A549 (cell line): ENCODE data around the gene RPL26. TPM values are rescaled to one million over a fixed set of nuclear protein-coding genes. Genes with fewer than 3 reads are reported as not detected.

Source experiments
- ATAC-seq, 2 experiments: fragments of 200-7000 bp in 1 of 2; fragments of >200 bp in 1 of 2; cut with Nextera tagmentation in 1 of 2; cut with Tn5 transposase in 1 of 2; 3 replicates each; pipeline versions ENCODE4 v1.8.0 to v1.9.1; 2018 to 2020; ENCODE audit warnings: mild to moderate bottlenecking in 1 of 2, moderate library complexity in 1 of 2
- CTCF ChIA-PET: fragments of 300-600 bp; sonication (Branson Sonifier 250); formaldehyde crosslinking; extraction: SDS; loops from one replicate; lab custom pipeline; 2021; ENCODE audit warnings: antibody characterized with exemption, inconsistent platforms; lab: Yijun Ruan, JAX
- POLR2A ChIA-PET: fragments of 350-600 bp; formaldehyde crosslinking; extraction: SDS; loops from one replicate; lab custom pipeline; 2021; ENCODE audit warnings: antibody characterized with exemption, inconsistent platforms; lab: Yijun Ruan, JAX
- DNase-seq, 2 experiments: peaks; one replicate each; pipeline versions ENCODE4 v3.0.0 to v3.0.0-alpha.2; 2011 to 2016; ENCODE audit warnings: low read depth in 1 of 2, low spot score in 1 of 2
- FAIRE-seq: peaks from 2 replicates; lab custom pipeline; 2011; peaks lifted over from hg19 to GRCh38; lab: Jason Lieb, UNC
- H3K27ac ChIP-seq, 2 experiments: fragments of >200 bp; sonication (Bioruptor Twin); formaldehyde crosslinking; 3 replicates each; pipeline ENCODE4 v1.5.1; 2016 to 2017
- H3K4me1 ChIP-seq: fragments of >200 bp; sonication (Bioruptor Twin); formaldehyde crosslinking; 3 replicates; pipeline ENCODE4 v1.6.1; 2016
- H3K4me2 ChIP-seq: fragments of >200 bp; sonication (Bioruptor Twin); formaldehyde crosslinking; 3 replicates; pipeline ENCODE4 v1.6.1; 2016
- H3K4me3 ChIP-seq: fragments of >200 bp; sonication (Bioruptor Twin); formaldehyde crosslinking; 3 replicates; pipeline ENCODE4 v1.5.1; 2016
- H3K9me3 ChIP-seq: fragments of >200 bp; sonication (Bioruptor Twin); formaldehyde crosslinking; 3 replicates; pipeline ENCODE4 v1.6.1; 2016
- ATOH8 ChIP-seq: fragments of 250-450 bp; sonication (Bioruptor Pico); IDR thresholded peaks from 2 replicates; pipeline ENCODE4 v1.5.0; 2020; ENCODE audit warnings: low read depth, mild to moderate bottlenecking, moderate library complexity
- CBX2 ChIP-seq: fragments of 200-600 bp; sonication (generic); IDR thresholded peaks from 2 replicates; pipeline ENCODE4 v1.6.1; 2016; ENCODE audit warnings: low read depth, mild to moderate bottlenecking, borderline replicate concordance
- CEBPB ChIP-seq, 2 experiments: fragments of >200 bp in 1 of 2; sonication (Bioruptor Twin) in 1 of 2; formaldehyde crosslinking in 1 of 2; IDR thresholded peaks; 2 replicates each; pipeline ENCODE4 v1.6.1; 2012 to 2016
- EHMT2 ChIP-seq: fragments of 200-600 bp; sonication (generic); IDR thresholded peaks from 2 replicates; pipeline ENCODE4 v1.6.1; 2016; ENCODE audit warnings: antibody characterized with exemption, low read depth, mild to moderate bottlenecking, moderate library complexity
- EP300 ChIP-seq, 2 experiments: fragments of >200 bp; sonication (Bioruptor Twin); formaldehyde crosslinking; IDR thresholded peaks; 2 replicates in 1 of 2; 3 replicates in 1 of 2; pipeline ENCODE4 v1.6.1; 2016 to 2017
- ESRRA ChIP-seq: fragments of 150-350 bp; IDR thresholded peaks from 2 replicates; pipeline ENCODE4 v1.6.1; 2014; ENCODE audit warnings: mild to moderate bottlenecking, low read length, borderline replicate concordance
- FOSL2 ChIP-seq, 2 experiments: fragments of 450-650 bp in 1 of 2; fragments of >200 bp in 1 of 2; sonication (Bioruptor Twin) in 1 of 2; formaldehyde crosslinking; IDR thresholded peaks; 2 replicates each; pipeline versions ENCODE4 v1.5.0 to v1.6.1; 2016 to 2020; ENCODE audit warnings: mild to moderate bottlenecking in 1 of 2, moderate library complexity in 1 of 2
- HDAC2 ChIP-seq: fragments of 200-600 bp; sonication (generic); IDR thresholded peaks from 2 replicates; pipeline ENCODE4 v1.6.1; 2016
- HEYL ChIP-seq: fragments of 250-450 bp; sonication (Bioruptor Pico); IDR thresholded peaks from 2 replicates; pipeline ENCODE4 v1.8.0; 2021; ENCODE audit warnings: mild to moderate bottlenecking, moderate library complexity
- HOXB13 ChIP-seq: fragments of 250-450 bp; sonication (Bioruptor Pico); IDR thresholded peaks from 2 replicates; pipeline ENCODE4 v1.5.0; 2020; ENCODE audit warnings: low read depth, mild to moderate bottlenecking, moderate library complexity
- KDM1A ChIP-seq: fragments of 200-600 bp; sonication (generic); IDR thresholded peaks from 2 replicates; pipeline ENCODE4 v1.6.1; 2016; ENCODE audit warnings: low read depth, mild to moderate bottlenecking
- KDM5A ChIP-seq: fragments of 200-600 bp; sonication (generic); IDR thresholded peaks from 2 replicates; pipeline ENCODE4 v1.6.1; 2016; ENCODE audit warnings: antibody characterized with exemption, mild to moderate bottlenecking
- MAFK ChIP-seq: fragments of 450-650 bp; IDR thresholded peaks from 2 replicates; pipeline ENCODE4 v1.6.1; 2014; ENCODE audit not compliant: partially characterized antibody
- NFE2L2 ChIP-seq: fragments of 150-350 bp; conservative IDR thresholded peaks from 2 replicates; pipeline ENCODE4 v1.6.1; 2014; ENCODE audit warnings: low read length
- PBX3 ChIP-seq: IDR thresholded peaks from 2 replicates; pipeline ENCODE4 v1.6.1; 2012
- POLR2AphosphoS2 ChIP-seq: conservative IDR thresholded peaks from 2 replicates; pipeline ENCODE4 v1.6.1; 2012; ENCODE audit warnings: low read length, improper control_type of control experiment, inconsistent platforms
- RCOR1 ChIP-seq: fragments of 150-350 bp; IDR thresholded peaks from 2 replicates; pipeline ENCODE4 v1.6.1; 2014; ENCODE audit warnings: antibody characterized with exemption, low read length, low read depth
- RFX5 ChIP-seq: fragments of 450-650 bp; IDR thresholded peaks from 2 replicates; pipeline ENCODE4 v1.7.1; 2014; ENCODE audit warnings: antibody characterized with exemption, mild to moderate bottlenecking, moderate library complexity
- WGBS: methylation state at CpG from one replicate; pipeline ENCODE4 v1.1.6; 2017; ENCODE audit errors: missing lambda C conversion rate; 5-methylcytosine and 5-hydroxymethylcytosine counted together
- polyA plus RNA-seq, 4 experiments: library from polyadenylated mRNA; depleted of rRNA in 3 of 4; stranded (reverse); fragments of >200 nt; fragmentation: RNase III in 1 of 4; extraction: RNeasy Plus Mini Kit Qiagen cat#74134 plus additional on column Dnase treatment in 1 of 4; gene quantifications; 2 replicates in 3 of 4; 3 replicates in 1 of 4; pipeline ENCODE4 v1.2.3, GENCODE V29; 2011 to 2017
- TF ChIP-seq, protein P1 (sequence below): fragments of 450-650 bp; IDR thresholded peaks from 2 replicates; pipeline ENCODE4 v1.6.1; 2014; ENCODE audit warnings: antibody characterized with exemption

Gene RPL26
- polyA plus RNA-seq, 2 of the 4 experiments (the other 2 are of a cell fraction) = 5,521 to 7,141 TPM

GRCh38 chr17:8409966-8410882, 27.2 kb upstream of the RPL26 start (continued):
- no peak for TF ChIP-seq ATOH8 (CRISPR knock-in tag)
- TF ChIP-seq MAFK = no peak
- TF ChIP-seq HEYL (CRISPR knock-in tag) = no peak
- no peak for TF ChIP-seq NFE2L2

DNA sequence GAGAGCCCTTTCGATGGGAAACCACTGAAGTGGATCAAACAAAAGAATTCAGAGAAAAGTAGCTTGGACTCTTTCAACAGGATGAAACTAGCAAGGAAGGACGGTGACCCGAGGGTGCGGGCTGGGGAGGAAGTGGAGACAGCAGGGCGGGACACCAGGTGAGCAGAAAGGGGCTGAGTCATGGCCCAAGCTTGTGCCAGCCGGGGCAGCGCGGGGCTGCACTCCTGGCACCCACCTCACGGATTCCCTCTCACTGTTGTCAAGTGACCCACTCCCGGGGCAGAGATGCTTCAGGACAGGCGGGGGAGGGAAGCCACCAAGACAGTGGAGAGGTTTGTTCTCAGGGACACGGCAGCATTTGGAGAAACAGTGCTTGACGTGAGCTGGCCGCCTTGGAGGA, 25.4 kb upstream of the RPL26 start:
- CTCF ChIA-PET = interaction anchor here (1.8 to 9.9 kb wide), 6 partner anchors 10 to 378 kb away, joined by 6 to 112 read pairs (median 31); partner anchors contain the start of gene RNF222
- FAIRE-seq = no peak
- POLR2A ChIA-PET = interaction anchor here (0.8 kb wide), 1 partner anchor 25 kb away, joined by 3 read pairs; the partner anchor contains the start of gene RPL26

DNA sequence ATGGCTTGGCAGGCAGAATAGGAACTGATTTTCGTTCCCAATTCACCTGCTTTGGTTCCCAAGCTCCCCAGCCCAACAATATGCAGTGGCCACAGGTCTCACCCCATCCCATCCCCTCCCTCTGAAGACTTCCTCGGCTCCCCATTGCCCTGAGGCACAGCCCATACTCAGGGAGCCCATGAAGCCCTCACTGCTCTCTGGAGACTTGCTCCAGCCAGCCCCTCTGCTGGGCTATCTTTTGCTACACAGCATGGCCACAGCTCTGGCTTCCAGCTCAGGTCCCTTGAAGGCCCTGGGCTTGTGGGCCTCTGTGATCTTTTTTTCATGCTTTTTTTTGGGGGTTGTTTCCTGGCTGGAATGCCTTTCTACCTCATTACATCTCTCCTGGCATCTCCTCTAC, 23.2 kb upstream of the RPL26 start:
- ChIA-PET POLR2A (interaction anchor here (1.3 kb wide), 1 partner anchor 23 kb away, joined by 3 read pairs; no protein-coding TSS in a partner anchor), CTCF (interaction anchor here (0.7 to 9.9 kb wide), 4 partner anchors 15 to 488 kb away, joined by 3 to 112 read pairs (median 4); no protein-coding TSS in a partner anchor)
- Histone ChIP-seq H3K27ac (no peak overlapping the region), H3K4me1 (peaks cover 6% of the 10 kb centered on the region; the same call in 2 of the 3 replicates), H3K4me3 (no peak overlapping the region), H3K4me2 (no peak overlapping the region), H3K9me3 (no peaks in the 10 kb centered on the region)
- TF ChIP-seq MAFK = no peak
- no peak for TF ChIP-seq HDAC2
- no peak for TF ChIP-seq RFX5
- no peak for TF ChIP-seq KDM5A
- no peak for TF ChIP-seq EHMT2
- TF ChIP-seq PBX3 = no peak
- no peak for TF ChIP-seq EP300 (IDR thresholded peaks at IDR 0.05)
- no peak for TF ChIP-seq CEBPB (IDR thresholded peaks at IDR 0.05)
- TF ChIP-seq CBX2 = no peak
- TF ChIP-seq KDM1A = no peak
- TF ChIP-seq, protein P1, sequence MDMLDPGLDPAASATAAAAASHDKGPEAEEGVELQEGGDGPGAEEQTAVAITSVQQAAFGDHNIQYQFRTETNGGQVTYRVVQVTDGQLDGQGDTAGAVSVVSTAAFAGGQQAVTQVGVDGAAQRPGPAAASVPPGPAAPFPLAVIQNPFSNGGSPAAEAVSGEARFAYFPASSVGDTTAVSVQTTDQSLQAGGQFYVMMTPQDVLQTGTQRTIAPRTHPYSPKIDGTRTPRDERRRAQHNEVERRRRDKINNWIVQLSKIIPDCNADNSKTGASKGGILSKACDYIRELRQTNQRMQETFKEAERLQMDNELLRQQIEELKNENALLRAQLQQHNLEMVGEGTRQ = no peak
- no peak for TF ChIP-seq POLR2AphosphoS2
- TF ChIP-seq ESRRA = no peak
- no peak for TF ChIP-seq HOXB13
- no peak for TF ChIP-seq RCOR1
- no peak for ATAC-seq
- 32% methylated on average over 2 of the region's 2 CpGs for WGBS
- no peak for DNase-seq
- FAIRE-seq = no peak

More for the DNA sequence above, 25.4 kb upstream of the RPL26 start:
- peaks cover 6% of the 10 kb centered on the region; the same call in 2 of the 3 replicates for H3K4me1 ChIP-seq
- WGBS = 63% methylated on average over 14 of the region's 14 CpGs
- peak overlapping the region in 1 of 2 experiments; percentile 17; a peak in 1 of 6 replicates for H3K27ac ChIP-seq
- ATAC-seq (peak; percentile 4 to 13; a peak in 2 of 6 replicates), DNase-seq (peak; percentile 33 to 44)
- H3K9me3 ChIP-seq = no peaks in the 10 kb centered on the region
- H3K4me3 ChIP-seq = no peak overlapping the region
- no peak for TF ChIP-seq KDM5A
- TF ChIP-seq FOSL2 (IDR thresholded peaks at IDR 0.05) = no peak
- TF ChIP-seq FOSL2 (CRISPR knock-in tag; IDR thresholded peaks at IDR 0.05) = peak; percentile 7; the same call in 1 of the 2 replicates
- TF ChIP-seq MAFK = peak; percentile 29
- H3K4me2 ChIP-seq = 0 out of 3 replicates have a peak overlapping the region, but pooled peaks have one; percentile 14
